Mesendoderm (in vitro differentiated cells): ENCODE results near the gene MECR.

Source experiments
- DNase-seq: peaks from one replicate; pipeline ENCODE4 v3.0.0; 2013
- H2AK5ac ChIP-seq: 2 replicates; pipeline ENCODE4 v1.6.1; 2013; ENCODE audit warnings: low read length, inconsistent platforms
- H2BK120ac ChIP-seq: 2 replicates; pipeline ENCODE4 v1.6.1; 2013; ENCODE audit warnings: low read depth, mild to moderate bottlenecking, low read length, moderate library complexity, mixed read lengths
- H2BK15ac ChIP-seq: replicated peaks from 2 replicates; pipeline ENCODE4 v1.6.1; 2013; ENCODE audit warnings: low read depth, mild to moderate bottlenecking, moderate library complexity
- H2BK5ac ChIP-seq: 2 replicates; pipeline ENCODE4 v1.6.1; 2013; ENCODE audit warnings: low read length, inconsistent platforms
- H3K18ac ChIP-seq: 2 replicates; pipeline ENCODE4 v1.6.1; 2013; ENCODE audit warnings: mild to moderate bottlenecking, low read length, mixed read lengths
- H3K23ac ChIP-seq: one replicate; pipeline ENCODE4 v1.6.1; 2013; ENCODE audit warnings: low read length
- H3K27ac ChIP-seq: 2 replicates; pipeline ENCODE4 v1.5.1; 2013; ENCODE audit warnings: low read depth, mild to moderate bottlenecking, inconsistent platforms, low read length, moderate library complexity
- H3K27me3 ChIP-seq: 2 replicates; pipeline ENCODE4 v1.6.1; 2013; ENCODE audit warnings: low read length, control low read depth, mild to moderate bottlenecking, inconsistent platforms; ENCODE audit not compliant: insufficient read depth, poor library complexity
- H3K36me3 ChIP-seq: 2 replicates; pipeline ENCODE4 v1.6.1; 2013; ENCODE audit warnings: low read length, inconsistent platforms; ENCODE audit not compliant: control insufficient read depth, insufficient read depth
- H3K4ac ChIP-seq: one replicate; pipeline ENCODE4 v1.6.1; 2013; ENCODE audit warnings: low read depth, mild to moderate bottlenecking, low read length, moderate library complexity
- H3K4me1 ChIP-seq: 2 replicates; pipeline ENCODE4 v1.6.1; 2013; ENCODE audit warnings: low read depth, low read length, inconsistent platforms; ENCODE audit not compliant: control insufficient read depth
- H3K4me2 ChIP-seq: 2 replicates; pipeline ENCODE4 v1.6.1; 2013; ENCODE audit warnings: low read length
- H3K4me3 ChIP-seq: 2 replicates; pipeline ENCODE4 v1.5.1; 2013; ENCODE audit warnings: mild to moderate bottlenecking, low read length
- H3K56ac ChIP-seq: one replicate; pipeline ENCODE4 v1.6.1; 2013; ENCODE audit warnings: low read length
- H3K79me1 ChIP-seq: 2 replicates; pipeline ENCODE4 v1.6.1; 2013; ENCODE audit warnings: low read length, inconsistent platforms
- H3K79me2 ChIP-seq: 2 replicates; pipeline ENCODE4 v1.6.1; 2013; ENCODE audit warnings: mild to moderate bottlenecking, low read length; ENCODE audit not compliant: control insufficient read depth, insufficient read depth
- H3K9ac ChIP-seq: 2 replicates; pipeline ENCODE4 v1.6.1; 2013; ENCODE audit warnings: low read length, inconsistent platforms
- H4K5ac ChIP-seq: one replicate; pipeline ENCODE4 v1.6.1; 2013; ENCODE audit warnings: low read length
- H4K8ac ChIP-seq: one replicate; pipeline ENCODE4 v1.6.1; 2013; ENCODE audit warnings: low read depth, mild to moderate bottlenecking, control low read depth, low read length, moderate library complexity
- WGBS: extraction: QIAGEN DNeasy Blood & Tissue Kit; methylation state at CpG from one replicate; pipeline ENCODE4 v1.1.7; 2013; ENCODE audit warnings: low lambda C conversion rate, missing lambda C conversion rate; ENCODE audit not compliant: insufficient coverage; ENCODE audit errors: extremely low coverage; 5-methylcytosine and 5-hydroxymethylcytosine counted together

Gene MECR

GRCh38 chr1:29197993-29198392 lies 32.7 kb downstream of the MECR start:
- no peak overlapping the region for H3K9ac ChIP-seq
- no peak overlapping the region for H3K56ac ChIP-seq
- H3K79me1 ChIP-seq: peaks cover 2% of the 10 kb centered on the region
- peaks cover 7% of the 10 kb centered on the region for H3K4me1 ChIP-seq
- no peak overlapping the region for H3K18ac ChIP-seq
- H3K36me3 ChIP-seq: peaks cover 6% of the 10 kb centered on the region
- H3K27me3 ChIP-seq: no peaks in the 10 kb centered on the region
- H3K79me2 ChIP-seq: no peaks in the 10 kb centered on the region
- whole genome bisulfite sequencing: no CpG with 5 or more reads among the region's 12 CpGs
- H3K27ac ChIP-seq: no peak overlapping the region
- DNase-seq: no peak
- no peak overlapping the region for H3K4me2 ChIP-seq
- no peak overlapping the region for H2BK120ac ChIP-seq
- H3K23ac ChIP-seq: no peak overlapping the region
- no peak overlapping the region for H3K4ac ChIP-seq
- no peak overlapping the region for H2AK5ac ChIP-seq
- H2BK5ac ChIP-seq: no peak overlapping the region
- H3K4me3 ChIP-seq: no peak overlapping the region
- no peak overlapping the region for H2BK15ac ChIP-seq
- no peak overlapping the region for H4K8ac ChIP-seq
- no peak overlapping the region for H4K5ac ChIP-seq

- H3K18ac ChIP-seq: no peak overlapping the region
- H3K27me3 ChIP-seq: no peaks in the 10 kb centered on the region
- no peak overlapping the region for H2AK5ac ChIP-seq
- no peak overlapping the region for H3K23ac ChIP-seq
- no peak overlapping the region for H2BK5ac ChIP-seq
- no peak overlapping the region for H3K4ac ChIP-seq
- H3K4me2 ChIP-seq: no peak overlapping the region
- peak; percentile 92 for DNase-seq
- H3K27ac ChIP-seq: peak overlapping the region; percentile 71
- no peak overlapping the region for H3K9ac ChIP-seq
- no peak overlapping the region for H2BK120ac ChIP-seq
- no peaks in the 10 kb centered on the region for H3K79me2 ChIP-seq
- peaks cover 7% of the 10 kb centered on the region for H3K4me1 ChIP-seq
- no CpG with 5 or more reads among the region's 2 CpGs for WGBS
- no peak overlapping the region for H4K5ac ChIP-seq
- H3K79me1 ChIP-seq: peaks cover 2% of the 10 kb centered on the region
- H4K8ac ChIP-seq: no peak overlapping the region
- no peak overlapping the region for H2BK15ac ChIP-seq
- peak overlapping the region; percentile 8 for H3K56ac ChIP-seq
- peaks cover 6% of the 10 kb centered on the region for H3K36me3 ChIP-seq
- no peak overlapping the region for H3K4me3 ChIP-seq
Measured at GRCh38 chr1:29197590-29197924, 33.2 kb downstream of the MECR start.

GRCh38 chr1:29196863-29197589 lies 33.7 kb downstream of the MECR start:
- no peak overlapping the region for H3K23ac ChIP-seq
- H3K27me3 ChIP-seq: no peaks in the 10 kb centered on the region
- H2BK15ac ChIP-seq: no peak overlapping the region
- no peak overlapping the region for H2BK5ac ChIP-seq
- no peak overlapping the region for H4K5ac ChIP-seq
- peaks cover 2% of the 10 kb centered on the region for H3K4me1 ChIP-seq
- H3K4me3 ChIP-seq: no peak overlapping the region
- H3K4ac ChIP-seq: no peak overlapping the region
- H2AK5ac ChIP-seq: no peak overlapping the region
- peak overlapping the region; percentile 89 for H3K27ac ChIP-seq
- peaks cover 6% of the 10 kb centered on the region for H3K36me3 ChIP-seq
- peak overlapping the region; percentile 27 for H3K9ac ChIP-seq
- H3K79me2 ChIP-seq: no peaks in the 10 kb centered on the region
- H3K56ac ChIP-seq: peak overlapping the region; percentile 49
- H3K18ac ChIP-seq: no peak overlapping the region
- H3K79me1 ChIP-seq: no peaks in the 10 kb centered on the region
- H3K4me2 ChIP-seq: no peak overlapping the region
- DNase-seq: peak; percentile 85
- no peak overlapping the region for H2BK120ac ChIP-seq
- WGBS: no CpG with 5 or more reads among the region's 7 CpGs
- H4K8ac ChIP-seq: no peak overlapping the region

GRCh38 chr1:29195881-29196291 lies 34.8 kb downstream of the MECR start:
- Histone ChIP-seq H2BK120ac (no peak overlapping the region), H4K5ac (no peak overlapping the region), H3K9ac (no peak overlapping the region), H3K4me1 (peaks cover 2% of the 10 kb centered on the region), H3K36me3 (peaks cover 6% of the 10 kb centered on the region), H3K56ac (peak overlapping the region; percentile 10), H3K27ac (no peak overlapping the region), H3K27me3 (no peaks in the 10 kb centered on the region), H3K4me3 (no peak overlapping the region), H2AK5ac (no peak overlapping the region), H4K8ac (no peak overlapping the region), H3K23ac (no peak overlapping the region), H3K4ac (no peak overlapping the region), H3K79me2 (no peaks in the 10 kb centered on the region), H3K79me1 (no peaks in the 10 kb centered on the region), H2BK15ac (no peak overlapping the region), H3K18ac (no peak overlapping the region), H2BK5ac (no peak overlapping the region), H3K4me2 (no peak overlapping the region)
- no peak for DNase-seq
- WGBS: no CpG with 5 or more reads among the region's 8 CpGs

GRCh38 chr1:29193879-29194455 lies 36.8 kb downstream of the MECR start:
- no peak for DNase-seq
- peaks cover 4% of the 10 kb centered on the region for H3K36me3 ChIP-seq
- no CpG with 5 or more reads among the region's 8 CpGs for WGBS

More at GRCh38 chr1:29193879-29194455, 36.8 kb downstream of the MECR start:
- Histone ChIP-seq H3K56ac (no peak overlapping the region), H3K79me2 (no peaks in the 10 kb centered on the region), H2AK5ac (no peak overlapping the region), H3K23ac (no peak overlapping the region), H3K4me2 (no peak overlapping the region), H3K27ac (no peak overlapping the region), H3K4me1 (peaks cover 2% of the 10 kb centered on the region), H2BK15ac (no peak overlapping the region), H3K18ac (no peak overlapping the region), H3K4ac (no peak overlapping the region), H2BK5ac (no peak overlapping the region), H4K5ac (no peak overlapping the region), H3K4me3 (no peak overlapping the region), H2BK120ac (no peak overlapping the region), H3K27me3 (no peaks in the 10 kb centered on the region), H3K79me1 (no peaks in the 10 kb centered on the region), H4K8ac (no peak overlapping the region), H3K9ac (no peak overlapping the region)
